Stimulated activated CD8-positive, alpha-beta memory T cell treated with anti-CD3 and anti-CD28 coated beads, Interleukin-4, amount 100 ng/mL, for 24 hours (primary cell): ENCODE measurements around the gene UTP14C.
"Not testable (repeated sequence)": the region's sequence is repeated elsewhere in the genome, so short reads cannot be mapped to it uniquely, and the experiment has no call there.

ENCODE experiments used
- DNase-seq: peaks from one replicate; pipeline ENCODE4 v3.0.0-alpha.2; 2020; ENCODE audit warnings: low read depth

The UTP14C gene

GRCh38 chr13:52004511-52005170, 19.9 kb upstream of the UTP14C start:
- no peak for DNase-seq

- DNase-seq = no peak
Measured at GRCh38 chr13:52005841-52006522, 18.5 kb upstream of the UTP14C start.

DNA sequence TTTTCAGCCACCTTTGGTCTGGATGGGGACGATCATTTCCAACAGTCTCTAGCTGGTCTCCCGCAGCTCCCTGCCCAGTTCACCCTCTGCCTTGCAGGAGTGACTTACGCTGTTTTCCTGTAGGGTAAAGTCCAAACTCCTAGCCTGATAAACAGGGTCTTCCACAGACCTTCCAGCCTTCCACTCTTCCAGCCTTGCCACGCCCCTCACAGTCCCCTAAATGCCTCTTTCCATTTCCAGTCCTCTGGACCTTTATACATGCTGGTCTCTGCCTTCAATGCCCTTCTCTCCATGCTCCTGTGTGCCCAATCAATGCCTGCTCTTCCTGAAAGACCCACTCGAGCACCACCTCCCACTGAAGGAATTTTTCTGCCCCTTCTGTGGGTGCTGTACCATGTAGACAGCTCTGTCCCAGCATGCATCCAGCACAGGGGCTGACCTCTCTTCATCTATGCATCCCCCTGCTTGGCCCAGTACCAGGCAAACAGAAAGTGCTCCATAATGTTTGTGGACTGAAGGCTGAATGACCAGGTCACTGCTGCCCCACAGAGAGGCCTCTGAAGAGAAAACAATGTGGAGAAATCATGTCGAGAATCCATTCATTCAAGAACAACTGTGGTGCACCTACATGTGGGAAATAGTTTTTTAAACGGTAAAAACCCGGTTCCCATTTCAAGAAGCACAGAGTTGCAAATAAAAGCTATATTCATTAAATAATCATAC, 17.8 kb upstream of the UTP14C start:
- DNase-seq = no peak

DNA sequence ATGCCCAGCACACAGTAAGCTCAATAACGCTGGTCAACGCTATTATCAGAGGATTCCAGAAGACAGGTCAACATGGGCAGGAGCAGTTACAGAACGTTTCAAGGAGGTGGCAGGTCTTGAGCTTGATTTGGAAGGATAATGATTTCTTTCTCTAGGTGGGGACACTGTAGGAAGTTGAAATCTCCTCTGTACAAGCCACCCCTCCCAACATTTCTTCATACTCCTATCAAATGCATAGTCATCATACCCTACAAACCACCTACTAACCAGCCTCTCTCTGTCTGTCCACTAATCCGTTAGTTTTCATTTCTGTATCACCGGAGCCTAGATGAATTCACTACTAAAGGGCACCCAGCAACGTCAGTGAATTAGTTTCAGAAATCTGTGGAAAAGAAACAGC, 14.5 kb upstream of the UTP14C start:
- DNase-seq = no peak

DNA sequence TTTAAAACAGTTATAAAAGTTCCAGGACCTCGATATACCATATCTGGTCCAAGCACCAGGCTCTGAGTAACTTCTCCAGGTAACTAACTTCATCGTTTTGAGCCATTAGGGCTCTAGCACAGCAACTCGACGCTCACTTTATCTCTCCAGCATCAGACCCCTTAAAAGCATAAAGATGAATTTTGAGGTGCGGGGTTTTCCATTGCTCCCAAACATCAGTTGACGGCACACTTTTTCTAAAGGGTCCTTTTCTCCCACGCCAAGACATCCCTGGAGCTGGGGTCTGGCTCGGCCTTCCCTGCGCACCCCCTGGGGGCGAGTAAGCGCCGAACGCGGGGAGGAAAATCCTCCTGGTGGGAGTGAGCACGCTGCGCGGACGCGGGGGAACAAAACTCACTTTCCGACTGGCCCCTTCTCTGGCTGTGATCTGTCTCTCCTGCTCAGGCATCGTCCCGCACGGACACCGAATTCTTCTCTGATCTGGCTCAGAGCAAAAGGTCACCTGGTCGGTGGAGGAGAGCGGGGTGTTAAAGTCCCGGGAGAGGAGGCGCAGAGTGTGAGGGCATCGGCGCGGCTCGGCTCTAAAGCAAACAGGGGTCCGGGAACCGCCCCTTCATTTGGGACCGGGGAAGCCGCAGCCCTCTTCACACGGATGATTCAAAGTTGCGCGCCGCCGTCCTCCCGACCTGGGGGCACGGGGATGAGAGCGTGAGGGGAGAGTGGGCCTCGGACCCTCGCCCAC, 13.4 kb upstream of the UTP14C start, which contains the start of gene ATP7B:
Gene ATP7B, minus strand, starts transcription at position 561 of the 742 bp plus-strand sequence. Its CDS starts 113 bp downstream, at position 448.
- peak; percentile 7 for DNase-seq

GRCh38 chr13:52011632-52012511, 12.6 kb upstream of the UTP14C start, which contains the start of gene ALG11:
Gene ALG11, plus strand, starts transcription at chr13:52012398. Its CDS starts 21 bp downstream, at chr13:52012419.
- peak; percentile 99 for DNase-seq

DNA sequence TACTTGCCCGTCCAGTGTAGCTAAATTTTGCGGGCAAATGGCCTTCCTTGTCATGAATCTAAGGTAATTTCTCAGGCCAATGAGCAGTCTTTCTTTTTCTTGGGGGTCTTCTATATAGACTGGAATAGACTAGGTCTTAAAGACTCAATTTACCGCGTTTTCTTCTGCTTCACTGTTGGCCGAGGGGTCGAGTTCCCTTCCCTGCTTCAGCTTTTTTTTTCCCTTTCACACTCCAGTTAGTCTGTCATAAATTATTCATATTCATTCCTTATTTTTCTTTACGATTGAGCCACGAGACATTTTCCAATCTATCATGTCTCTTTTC, 12.0 kb upstream of the UTP14C start:
- no peak for DNase-seq

DNA sequence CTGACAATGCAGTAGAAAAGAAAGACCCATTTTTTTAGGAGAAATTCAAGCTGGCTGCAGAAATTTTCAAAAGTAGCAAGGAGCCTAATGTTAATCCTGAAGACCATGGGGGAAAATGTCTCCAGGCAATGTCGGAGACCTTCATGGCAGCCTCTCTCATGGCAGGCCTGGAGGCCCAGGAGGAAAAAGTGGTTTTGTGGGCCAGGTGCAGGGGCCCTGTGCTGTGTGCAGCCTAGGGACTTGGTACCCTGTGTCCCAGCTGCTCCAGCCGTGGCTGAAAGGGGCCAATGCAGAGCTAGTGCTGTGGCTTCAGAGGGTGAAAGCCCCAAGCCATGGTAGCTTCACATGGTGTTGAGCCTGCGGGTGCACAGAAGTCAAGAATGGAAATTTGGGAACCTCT, 8.2 kb upstream of the UTP14C start:
- no peak for DNase-seq

DNA sequence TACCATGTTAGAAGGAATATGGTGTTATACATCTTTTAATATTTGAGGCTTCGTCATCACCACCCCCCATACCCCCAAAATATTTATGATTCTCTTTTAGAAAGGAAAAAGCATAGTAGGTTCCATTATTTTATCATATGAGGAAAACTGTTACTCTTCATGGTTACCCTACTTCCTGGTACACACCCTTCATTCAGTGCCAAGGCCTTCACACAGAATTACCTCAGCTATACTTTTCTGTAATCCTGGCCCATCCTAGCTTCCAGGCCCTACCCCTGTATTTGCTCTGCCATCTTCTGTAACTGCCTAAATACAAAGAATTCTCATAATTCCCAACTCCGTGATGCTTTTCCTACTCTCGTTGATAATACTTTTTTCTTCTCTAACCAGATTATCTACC, 4.3 kb upstream of the UTP14C start:
- no peak for DNase-seq

DNA sequence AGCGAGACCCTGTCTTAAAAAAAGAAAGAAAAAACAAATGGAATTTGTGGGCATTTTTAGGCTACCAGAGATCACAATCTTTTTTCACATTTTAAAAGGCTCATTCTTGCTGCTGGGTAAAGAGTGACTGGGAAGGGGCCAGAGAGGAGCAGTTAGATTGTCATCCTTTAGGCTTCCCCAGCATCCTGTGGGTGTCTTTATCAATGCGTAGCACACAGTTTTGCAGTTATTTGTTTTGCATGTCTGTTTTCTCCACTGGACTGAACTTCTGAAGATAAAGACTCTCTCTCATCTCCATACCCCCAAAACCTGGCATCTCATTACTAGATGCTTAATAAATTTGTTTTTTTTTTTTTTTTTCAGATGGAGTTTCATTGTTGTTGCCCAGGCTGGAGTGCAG, 2.1 kb upstream of the UTP14C start:
- no peak for DNase-seq

DNA sequence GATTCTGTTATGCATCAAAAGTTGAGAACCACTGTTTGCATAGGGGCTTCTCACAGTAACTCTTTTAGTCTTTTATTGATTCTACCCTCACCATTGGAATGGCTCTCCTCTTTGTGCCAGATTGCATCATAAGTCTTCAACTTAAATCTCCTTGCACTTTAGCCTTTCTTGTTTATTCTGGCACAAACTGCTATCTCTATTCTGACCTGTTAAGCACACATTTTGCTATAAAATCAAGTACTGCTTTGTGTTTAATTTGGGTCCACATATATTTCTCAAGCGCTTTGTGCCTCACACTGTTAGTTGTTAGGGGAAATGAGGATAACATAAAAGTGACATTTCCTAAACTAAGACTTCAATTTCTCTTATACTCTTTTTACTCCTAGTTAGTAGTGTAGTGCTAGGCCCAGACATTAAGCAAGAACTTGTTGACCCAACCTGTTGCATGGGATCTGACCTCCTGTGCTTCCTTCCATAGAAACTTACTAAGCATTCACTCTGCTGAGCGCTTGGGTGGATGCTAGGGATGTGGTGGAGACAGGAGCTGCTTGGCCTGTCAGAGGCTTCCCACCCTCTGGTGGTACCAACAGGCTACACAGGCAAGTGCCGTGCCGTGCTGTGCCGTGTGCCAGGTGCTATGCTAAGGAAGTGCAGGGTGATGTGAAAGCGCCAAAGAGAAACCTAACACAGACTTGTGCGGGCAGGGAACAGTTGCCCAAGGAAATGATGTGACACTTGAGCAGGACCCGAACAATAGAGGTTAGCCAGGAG, 1.2 kb downstream of the UTP14C start:
- DNase-seq = no peak

- no peak for DNase-seq
Measured at GRCh38 chr13:52026246-52026626, 1.7 kb downstream of the UTP14C start.

DNA sequence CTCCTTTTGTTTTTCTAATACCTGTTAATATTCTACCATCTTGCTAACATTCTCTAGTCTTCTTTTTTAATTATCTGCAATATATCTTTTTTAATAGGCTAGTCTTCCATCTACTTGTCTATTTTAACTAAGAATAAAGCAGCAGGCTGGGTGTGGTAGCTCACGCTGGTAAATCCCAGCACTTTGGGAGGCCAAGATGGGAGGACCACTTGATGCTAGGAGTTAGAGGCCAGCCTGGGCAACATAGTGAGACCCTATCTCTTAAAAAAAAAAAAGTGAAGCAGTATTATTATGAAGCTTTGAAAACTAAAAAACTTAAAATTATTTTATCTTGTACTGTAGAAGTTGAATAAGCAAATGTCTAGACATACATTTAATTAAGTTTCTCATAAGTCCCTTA, 3.3 kb downstream of the UTP14C start:
- DNase-seq = no peak

DNA sequence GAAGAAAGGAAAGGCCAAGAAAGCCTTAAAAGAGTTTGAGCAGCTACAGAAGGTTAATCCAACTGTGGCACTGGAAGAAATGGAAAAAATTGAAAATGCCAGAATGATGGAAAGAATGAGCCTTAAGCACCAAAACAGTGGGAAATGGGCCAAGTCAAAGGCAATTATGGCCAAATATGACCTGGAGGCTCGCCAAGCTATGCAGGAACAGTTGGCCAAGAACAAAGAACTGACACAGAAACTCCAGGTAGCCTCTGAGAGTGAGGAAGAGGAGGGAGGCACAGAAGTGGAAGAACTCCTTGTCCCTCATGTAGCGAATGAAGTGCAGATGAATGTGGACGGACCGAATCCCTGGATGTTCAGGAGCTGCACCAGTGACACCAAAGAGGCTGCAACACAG, 5.1 kb downstream of the UTP14C start:
- DNase-seq = no peak

GRCh38 chr13:52030401-52030800, 5.9 kb downstream of the UTP14C start:
- not testable (repeated sequence) for DNase-seq

GRCh38 chr13:52033039-52033438, 8.5 kb downstream of the UTP14C start:
- no peak for DNase-seq

DNA sequence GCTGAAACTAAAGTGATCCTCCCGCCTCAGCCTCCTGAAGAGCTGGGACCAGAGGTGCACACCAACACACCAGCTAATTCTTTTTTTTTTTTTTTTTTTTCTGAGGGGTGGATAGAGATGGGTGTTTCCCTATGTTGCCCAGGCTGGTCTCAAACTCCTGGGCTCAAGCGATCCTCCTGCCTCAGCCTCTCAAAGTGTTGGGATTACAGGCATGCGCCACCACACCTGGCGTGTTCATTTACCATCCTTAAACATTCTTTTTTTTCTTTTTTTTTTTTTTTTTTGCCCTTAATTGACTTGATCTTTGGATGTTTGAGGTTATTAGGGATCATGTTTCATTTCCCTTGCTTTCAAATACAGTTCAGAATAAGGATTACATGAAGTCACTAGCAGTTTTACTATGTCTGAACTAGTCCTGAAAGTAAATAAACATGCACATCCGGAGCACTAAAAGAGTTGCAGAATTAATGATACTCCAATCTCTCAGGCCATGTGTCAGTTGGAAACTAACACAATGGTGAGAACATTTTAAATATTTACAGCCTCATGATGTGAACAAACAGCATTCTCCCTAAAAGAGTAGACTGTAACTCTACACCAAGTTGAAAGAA, 10.2 kb downstream of the UTP14C start:
- no peak for DNase-seq

DNA sequence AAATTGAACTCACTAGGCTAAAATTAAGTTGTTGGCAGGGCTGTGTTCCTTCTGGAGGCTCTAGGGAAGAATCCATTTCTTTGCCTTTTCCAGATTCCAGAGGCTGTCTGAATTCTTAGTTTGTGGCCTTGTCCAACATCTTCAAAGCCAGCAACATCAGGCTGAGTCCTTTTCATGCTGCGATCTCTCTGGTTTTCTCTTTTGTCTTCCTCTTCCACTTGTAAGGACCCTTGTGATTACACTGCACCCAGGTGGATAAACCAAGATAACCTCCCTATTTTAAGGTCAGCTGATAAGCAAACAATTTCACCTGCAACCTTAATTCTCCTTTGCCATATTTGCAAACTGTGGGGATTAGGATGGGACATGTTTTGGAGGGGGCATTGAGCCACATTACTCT, 11.5 kb downstream of the UTP14C start:
- DNase-seq = no peak

DNA sequence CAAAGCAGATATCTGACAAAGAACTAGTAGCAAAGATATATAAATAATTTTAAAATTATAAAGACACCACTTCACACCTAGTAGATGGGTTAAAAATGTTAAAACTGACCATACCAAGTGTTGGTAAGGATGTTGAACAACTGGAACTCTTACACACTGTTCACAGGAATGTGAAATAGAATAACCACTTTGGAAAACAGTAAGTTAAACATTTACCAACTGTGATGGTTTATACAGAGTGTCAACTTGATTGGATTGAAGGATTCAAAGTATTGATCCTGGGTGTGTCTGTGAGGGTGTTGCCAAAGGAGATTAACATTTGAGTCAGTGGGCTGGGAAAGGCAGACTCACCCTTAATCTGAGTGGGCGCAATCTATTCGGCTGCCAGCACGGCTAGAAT, 19.2 kb downstream of the UTP14C start:
- DNase-seq = no peak

DNA sequence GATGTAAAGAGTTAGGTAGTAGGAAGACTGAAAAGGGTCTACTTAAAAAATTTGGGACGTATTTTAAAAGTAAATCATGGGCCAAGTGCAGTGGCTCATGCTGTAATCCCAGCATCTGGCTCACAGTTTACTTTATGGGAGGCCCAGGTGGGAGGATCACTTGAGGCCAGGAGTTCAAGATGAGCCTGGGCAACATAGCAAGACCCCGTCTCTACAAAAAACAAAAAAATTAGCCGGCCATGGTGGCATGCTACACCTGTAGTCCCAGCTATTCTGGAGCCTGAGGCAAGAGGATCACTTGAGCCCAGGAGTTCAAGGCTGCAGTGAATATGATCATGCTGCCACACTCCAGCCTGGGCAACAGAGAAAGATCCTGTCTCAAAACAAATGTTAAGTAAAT, 23.0 kb downstream of the UTP14C start:
- DNase-seq = no peak
